Measurements from ENCODE around the gene TAGLN.

The TAGLN gene

GRCh38 chr11:117230999-117231841 is 32.0 kb downstream of the TAGLN start:
- DNase-seq (ENCODE audit: low spot score), result peak; percentile 13

GRCh38 chr11:117231842-117232091 is 32.6 kb downstream of the TAGLN start, which contains the start of gene PCSK7:
Gene PCSK7, minus strand, starts transcription at chr11:117232073. Its CDS starts 2,229 bp downstream, at chr11:117229844.
- DNase-seq (ENCODE audit: low spot score), result no peak

- DNase-seq (ENCODE audit: low spot score), result peak; percentile 85
Observed at GRCh38 chr11:117232092-117232878, 33.1 kb downstream of the TAGLN start, which contains the start of gene RNF214. Gene RNF214, plus strand, starts transcription at chr11:117232671. Its CDS starts 1,602 bp downstream, at chr11:117234273.

- no peak for DNase-seq (ENCODE audit: low spot score)
Observed at GRCh38 chr11:117232911-117233409, 33.8 kb downstream of the TAGLN start.

- DNase-seq (ENCODE audit: low spot score), result no peak
Observed at GRCh38 chr11:117238221-117238620, 39.1 kb downstream of the TAGLN start.

- peak; percentile 65 for DNase-seq (ENCODE audit: low spot score)
Observed at GRCh38 chr11:117239295-117239694, 40.1 kb downstream of the TAGLN start.

- no peak for DNase-seq (ENCODE audit: low spot score)
Observed at GRCh38 chr11:117248341-117248740, 49.2 kb downstream of the TAGLN start.

GRCh38 chr11:117249571-117249970 is 50.4 kb downstream of the TAGLN start:
- no peak for DNase-seq (ENCODE audit: low spot score)

GRCh38 chr11:117251506-117251905 is 52.3 kb downstream of the TAGLN start:
- no peak for DNase-seq (ENCODE audit: low spot score)

- no peak for DNase-seq (ENCODE audit: low spot score)
Observed at GRCh38 chr11:117255966-117256365, 56.8 kb downstream of the TAGLN start.

GRCh38 chr11:117256573-117256972 is 57.4 kb downstream of the TAGLN start:
- peak; percentile 11 for DNase-seq (ENCODE audit: low spot score)
